NB4 (cell line): ENCODE results near the gene EXOC1L.

Source experiments
- DNase-seq: peaks from one replicate; pipeline ENCODE4 v3.0.0; 2010; ENCODE audit warnings: low read depth
- H3K4me3 ChIP-seq: one replicate; pipeline ENCODE4 v1.5.1; 2011; ENCODE audit warnings: mild to moderate bottlenecking, low read depth, low read length, moderate library complexity
- MAX ChIP-seq: IDR thresholded peaks from 2 replicates; pipeline ENCODE4 v1.6.1; 2011; ENCODE audit warnings: low read depth, low read length
- MYC ChIP-seq: IDR thresholded peaks from 2 replicates; pipeline ENCODE4 v1.6.1; 2011; ENCODE audit warnings: low read depth, low read length
- POLR2A ChIP-seq: IDR thresholded peaks from 2 replicates; pipeline ENCODE4 v1.6.1; 2011; ENCODE audit warnings: mild to moderate bottlenecking; ENCODE audit not compliant: insufficient read length; ENCODE audit errors: extremely low read depth
- TF ChIP-seq, protein P1 (sequence below): IDR thresholded peaks from one replicate; pipeline ENCODE4 v1.5.1; 2012; ENCODE audit warnings: low read depth, low read length

The EXOC1L gene

DNA sequence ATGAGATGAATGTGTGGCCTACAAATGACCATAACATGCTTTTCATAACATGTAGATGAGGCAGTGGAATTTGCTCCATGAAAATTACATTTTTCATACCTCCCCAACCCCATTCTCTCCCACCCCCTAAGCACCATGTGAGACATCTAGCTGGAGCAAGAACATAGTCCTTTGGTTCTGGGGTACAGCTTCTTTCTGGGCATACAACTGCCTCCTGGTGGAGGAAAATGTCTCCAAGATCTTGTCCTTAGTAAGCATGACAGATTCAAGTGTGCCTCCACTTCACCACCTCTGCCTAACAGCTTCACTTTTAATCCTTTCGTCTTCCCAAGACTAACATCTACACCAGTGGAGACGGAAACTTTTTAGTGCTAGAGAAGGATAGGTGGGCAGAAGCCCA is 8.0 kb downstream of the EXOC1L start:
- TF ChIP-seq, protein P1, sequence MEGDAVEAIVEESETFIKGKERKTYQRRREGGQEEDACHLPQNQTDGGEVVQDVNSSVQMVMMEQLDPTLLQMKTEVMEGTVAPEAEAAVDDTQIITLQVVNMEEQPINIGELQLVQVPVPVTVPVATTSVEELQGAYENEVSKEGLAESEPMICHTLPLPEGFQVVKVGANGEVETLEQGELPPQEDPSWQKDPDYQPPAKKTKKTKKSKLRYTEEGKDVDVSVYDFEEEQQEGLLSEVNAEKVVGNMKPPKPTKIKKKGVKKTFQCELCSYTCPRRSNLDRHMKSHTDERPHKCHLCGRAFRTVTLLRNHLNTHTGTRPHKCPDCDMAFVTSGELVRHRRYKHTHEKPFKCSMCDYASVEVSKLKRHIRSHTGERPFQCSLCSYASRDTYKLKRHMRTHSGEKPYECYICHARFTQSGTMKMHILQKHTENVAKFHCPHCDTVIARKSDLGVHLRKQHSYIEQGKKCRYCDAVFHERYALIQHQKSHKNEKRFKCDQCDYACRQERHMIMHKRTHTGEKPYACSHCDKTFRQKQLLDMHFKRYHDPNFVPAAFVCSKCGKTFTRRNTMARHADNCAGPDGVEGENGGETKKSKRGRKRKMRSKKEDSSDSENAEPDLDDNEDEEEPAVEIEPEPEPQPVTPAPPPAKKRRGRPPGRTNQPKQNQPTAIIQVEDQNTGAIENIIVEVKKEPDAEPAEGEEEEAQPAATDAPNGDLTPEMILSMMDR = no peak
- TF ChIP-seq MYC (no peak), MAX (no peak), POLR2A (no peak)
- no peak for DNase-seq
- H3K4me3 ChIP-seq = no peak overlapping the region

DNA sequence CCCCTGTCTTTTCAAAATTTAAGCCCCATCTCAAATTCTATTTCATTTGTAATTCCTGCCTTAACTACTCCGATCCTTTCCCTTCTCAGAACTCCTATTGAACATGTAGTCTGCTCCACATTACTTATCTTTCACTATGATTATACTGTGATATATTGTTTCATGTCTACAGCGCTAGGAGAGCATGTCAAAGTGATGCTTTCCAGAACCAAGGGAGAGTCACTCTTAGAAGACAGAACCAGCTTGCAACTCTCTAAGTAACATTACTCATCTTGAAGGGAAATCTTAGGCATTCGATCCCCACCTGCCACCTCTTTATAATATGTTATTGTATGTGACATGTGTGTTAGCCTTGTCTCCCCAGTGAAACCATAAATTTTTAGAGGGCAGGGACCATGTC is 10.5 kb downstream of the EXOC1L start:
- H3K4me3 ChIP-seq = no peak overlapping the region
- TF ChIP-seq MAX = no peak
- no peak for TF ChIP-seq POLR2A
- no peak for DNase-seq

GRCh38 chr4:55830716-55831115 is 11.1 kb downstream of the EXOC1L start:
- TF ChIP-seq MAX (no peak), POLR2A (no peak), MYC (no peak)
- TF ChIP-seq, protein P1 = no peak
- DNase-seq = no peak
- H3K4me3 ChIP-seq = no peak overlapping the region

GRCh38 chr4:55834086-55834795 is 14.7 kb downstream of the EXOC1L start:
- TF ChIP-seq, protein P1 = no peak
- no peak for TF ChIP-seq MYC
- no peak for DNase-seq

GRCh38 chr4:55837903-55838302 is 18.3 kb downstream of the EXOC1L start:
- no peak for DNase-seq
- no peak overlapping the region for H3K4me3 ChIP-seq
- TF ChIP-seq, protein P1 = no peak
- no peak for TF ChIP-seq MAX

More at GRCh38 chr4:55834086-55834795, 14.7 kb downstream of the EXOC1L start:
- H3K4me3 ChIP-seq = no peak overlapping the region

- no peak for DNase-seq
- H3K4me3 ChIP-seq = no peak overlapping the region
- no peak for TF ChIP-seq MYC
Observed at GRCh38 chr4:55838356-55838755, 18.8 kb downstream of the EXOC1L start.

- TF ChIP-seq MAX (no peak), MYC (no peak)
- TF ChIP-seq, protein P1 = no peak
- no peak for DNase-seq
- no peak overlapping the region for H3K4me3 ChIP-seq
Observed at GRCh38 chr4:55838952-55839351, 19.4 kb downstream of the EXOC1L start.
